NCI-H2029 treated with DMSO at 0.1 percent for 48 hours (cell line): Measurements from ENCODE around the gene SLA2.
"Not testable (repeated sequence)": the region's sequence is repeated elsewhere in the genome, so short reads cannot be mapped to it uniquely, and the experiment has no call there.

Source experiments
- DNase-seq: peaks from one replicate; lab custom pipeline; 2025; lab: John Stamatoyannopoulos, UW

Gene SLA2

GRCh38 chr20:36573798-36574365, 72.1 kb downstream of the SLA2 start:
- DNase-seq = no peak

- no peak for DNase-seq
Observed at GRCh38 chr20:36573103-36573797, 72.7 kb downstream of the SLA2 start, which contains the start of gene TGIF2. TGIF2 (plus strand) TSS chr20:36573597; CDS start chr20:36578775, 5,178 bp downstream.

GRCh38 chr20:36572701-36573102, 73.3 kb downstream of the SLA2 start:
- DNase-seq = no peak

GRCh38 chr20:36571564-36572504, 74.2 kb downstream of the SLA2 start:
- DNase-seq = no peak

- DNase-seq = no peak
Observed at GRCh38 chr20:36569847-36570429, 76.1 kb downstream of the SLA2 start.

GRCh38 chr20:36565520-36565919, 80.5 kb downstream of the SLA2 start:
- no peak for DNase-seq

- not testable (repeated sequence) for DNase-seq
Observed at GRCh38 chr20:36564726-36565121, 81.3 kb downstream of the SLA2 start.

- not testable (repeated sequence) for DNase-seq
Observed at GRCh38 chr20:36564078-36564725, 81.8 kb downstream of the SLA2 start.

GRCh38 chr20:36563374-36563773, 82.6 kb downstream of the SLA2 start:
- no peak for DNase-seq

- no peak for DNase-seq
Observed at GRCh38 chr20:36562724-36563123, 83.3 kb downstream of the SLA2 start.
